Astrocyte of the cerebellum (primary cell): ENCODE measurements around the gene MTFR1L.

Source experiments
- DNase-seq: peaks from one replicate; pipeline ENCODE4 v3.0.0-alpha.2; 2011; ENCODE audit warnings: low read depth
- H3K4me3 ChIP-seq: 2 replicates; pipeline ENCODE4 v1.5.1; 2011; ENCODE audit warnings: mild to moderate bottlenecking, low read depth, low read length, moderate library complexity
- in situ Hi-C: cut with HindIII; loops from 2 replicates; pipeline ENCODE4 v1.10.0; 2017; ENCODE audit warnings: low sequenced_read_pairs
- TF ChIP-seq, protein P1 (sequence below): IDR thresholded peaks from 2 replicates; pipeline ENCODE4 v1.5.1; 2012; ENCODE audit warnings: low read length, low read depth, moderate library complexity, mild to moderate bottlenecking; ENCODE audit errors: missing control alignments

The MTFR1L gene

DNA sequence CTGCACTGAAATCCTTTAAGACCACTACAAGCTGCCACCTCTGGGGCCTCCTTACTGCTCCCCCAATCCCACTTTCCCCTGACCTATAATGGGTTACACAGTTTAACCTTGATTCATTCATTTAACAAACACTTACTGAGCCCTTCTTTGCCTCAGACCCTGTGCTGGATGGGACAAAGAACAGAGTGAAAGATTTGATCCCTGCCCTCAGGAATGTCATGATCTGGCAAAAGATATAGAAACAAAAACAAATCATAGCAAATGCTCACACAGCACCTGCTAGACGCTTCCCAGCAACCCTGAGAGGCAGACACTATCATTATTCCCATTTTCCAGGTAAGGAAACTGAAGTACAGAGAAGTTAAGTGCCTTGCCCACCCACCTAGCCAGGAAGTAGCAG, 46.5 kb downstream of the MTFR1L start:
- in situ Hi-C loops = no loop called here
- TF ChIP-seq, protein P1, sequence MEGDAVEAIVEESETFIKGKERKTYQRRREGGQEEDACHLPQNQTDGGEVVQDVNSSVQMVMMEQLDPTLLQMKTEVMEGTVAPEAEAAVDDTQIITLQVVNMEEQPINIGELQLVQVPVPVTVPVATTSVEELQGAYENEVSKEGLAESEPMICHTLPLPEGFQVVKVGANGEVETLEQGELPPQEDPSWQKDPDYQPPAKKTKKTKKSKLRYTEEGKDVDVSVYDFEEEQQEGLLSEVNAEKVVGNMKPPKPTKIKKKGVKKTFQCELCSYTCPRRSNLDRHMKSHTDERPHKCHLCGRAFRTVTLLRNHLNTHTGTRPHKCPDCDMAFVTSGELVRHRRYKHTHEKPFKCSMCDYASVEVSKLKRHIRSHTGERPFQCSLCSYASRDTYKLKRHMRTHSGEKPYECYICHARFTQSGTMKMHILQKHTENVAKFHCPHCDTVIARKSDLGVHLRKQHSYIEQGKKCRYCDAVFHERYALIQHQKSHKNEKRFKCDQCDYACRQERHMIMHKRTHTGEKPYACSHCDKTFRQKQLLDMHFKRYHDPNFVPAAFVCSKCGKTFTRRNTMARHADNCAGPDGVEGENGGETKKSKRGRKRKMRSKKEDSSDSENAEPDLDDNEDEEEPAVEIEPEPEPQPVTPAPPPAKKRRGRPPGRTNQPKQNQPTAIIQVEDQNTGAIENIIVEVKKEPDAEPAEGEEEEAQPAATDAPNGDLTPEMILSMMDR = no peak
- no peak for DNase-seq
- no peak overlapping the region for H3K4me3 ChIP-seq

DNA sequence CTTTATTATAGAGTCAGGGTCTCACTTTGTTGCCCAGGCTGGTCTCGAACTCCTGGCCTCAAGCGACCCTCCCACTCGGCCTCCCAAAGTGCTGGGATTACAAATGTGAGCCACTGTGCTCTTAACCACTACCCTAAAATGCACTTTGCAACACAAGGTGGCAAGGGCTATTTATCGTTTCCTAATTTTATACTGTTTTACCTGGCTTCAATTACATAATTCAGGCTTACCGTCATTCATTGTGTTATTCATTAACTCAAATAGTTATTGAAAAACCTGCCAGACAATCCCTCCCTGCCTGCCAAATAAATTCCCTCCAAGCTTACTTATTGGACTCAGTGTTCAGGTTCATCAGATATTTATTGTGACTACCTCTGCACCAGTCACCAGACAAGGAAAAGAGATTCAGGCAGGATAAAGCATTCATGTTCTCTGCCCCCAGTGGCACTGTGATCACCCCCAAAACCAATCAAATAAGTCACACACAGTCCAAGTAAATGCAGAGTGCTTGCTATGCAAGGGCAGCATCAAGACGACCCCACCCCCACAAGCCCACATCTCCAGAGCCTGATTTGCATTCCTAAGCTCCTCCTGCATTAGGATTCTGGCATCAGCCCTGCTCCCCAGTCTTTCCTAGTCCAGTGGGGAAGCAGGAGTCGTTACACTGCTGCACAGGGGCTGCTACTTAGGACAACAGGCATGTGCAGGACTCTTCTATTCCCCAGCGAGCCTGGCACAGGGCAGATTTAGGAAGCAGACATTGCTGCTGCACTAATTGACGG, 47.6 kb downstream of the MTFR1L start:
- TF ChIP-seq, protein P1 = no peak
- no peak for DNase-seq
- in situ Hi-C loops = no loop called here
- no peak overlapping the region for H3K4me3 ChIP-seq

DNA sequence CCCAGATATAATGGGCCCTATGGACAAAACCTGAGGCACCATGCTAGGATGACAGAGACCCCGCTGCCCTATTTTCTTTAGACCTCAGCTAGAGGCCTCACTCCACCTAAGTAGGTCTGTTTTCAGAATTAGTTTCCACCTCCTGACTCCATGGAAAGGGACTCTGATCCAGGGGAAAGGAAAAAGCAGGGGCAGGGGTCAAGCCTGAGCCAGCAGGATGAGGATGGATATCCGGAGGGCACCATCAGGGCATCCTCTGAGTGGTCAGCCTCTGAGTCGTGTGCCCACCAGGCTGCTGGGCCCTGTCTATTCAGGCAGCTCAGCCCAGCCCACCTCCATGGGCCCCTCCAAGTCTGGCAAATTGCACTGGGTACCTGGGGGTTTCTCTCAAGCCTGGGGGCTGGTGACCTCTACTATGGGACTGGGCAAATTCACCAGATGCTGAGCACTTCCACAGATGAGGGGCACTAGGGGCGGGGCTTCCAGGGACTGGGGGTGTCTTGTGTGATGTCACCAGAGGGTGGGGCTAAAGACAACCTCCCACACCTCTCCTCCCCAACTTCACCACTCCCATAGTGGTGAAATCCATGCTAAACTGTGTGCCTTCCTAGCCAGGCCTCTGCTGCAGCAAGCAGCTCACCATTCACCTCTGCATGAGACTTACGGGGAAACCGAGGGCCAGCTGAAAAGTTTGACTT, 50.3 kb downstream of the MTFR1L start:
- in situ Hi-C loops = no loop called here
- no peak for DNase-seq
- TF ChIP-seq, protein P1 = no peak
- H3K4me3 ChIP-seq = no peak overlapping the region

DNA sequence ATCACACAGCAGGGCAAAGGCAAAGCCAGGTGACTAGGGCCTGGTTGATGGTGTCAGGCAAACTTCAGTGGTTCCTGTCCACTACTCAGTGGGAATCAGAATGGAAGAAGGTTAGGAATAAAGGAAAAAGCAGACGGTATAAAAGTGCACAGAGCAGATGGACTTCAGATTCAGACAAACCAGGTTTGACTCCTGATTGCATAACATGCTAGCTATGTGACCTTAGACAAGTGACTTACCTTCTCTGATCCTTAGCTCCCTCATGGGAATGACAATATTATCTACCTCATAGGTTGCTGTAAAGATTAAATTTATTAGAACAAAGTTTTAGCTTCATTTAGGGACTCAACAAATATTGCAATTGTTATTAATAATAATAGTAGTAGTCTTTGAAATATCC, 50.9 kb downstream of the MTFR1L start:
- DNase-seq = no peak
- in situ Hi-C loops = no loop called here
- no peak overlapping the region for H3K4me3 ChIP-seq
- TF ChIP-seq, protein P1 = no peak

DNA sequence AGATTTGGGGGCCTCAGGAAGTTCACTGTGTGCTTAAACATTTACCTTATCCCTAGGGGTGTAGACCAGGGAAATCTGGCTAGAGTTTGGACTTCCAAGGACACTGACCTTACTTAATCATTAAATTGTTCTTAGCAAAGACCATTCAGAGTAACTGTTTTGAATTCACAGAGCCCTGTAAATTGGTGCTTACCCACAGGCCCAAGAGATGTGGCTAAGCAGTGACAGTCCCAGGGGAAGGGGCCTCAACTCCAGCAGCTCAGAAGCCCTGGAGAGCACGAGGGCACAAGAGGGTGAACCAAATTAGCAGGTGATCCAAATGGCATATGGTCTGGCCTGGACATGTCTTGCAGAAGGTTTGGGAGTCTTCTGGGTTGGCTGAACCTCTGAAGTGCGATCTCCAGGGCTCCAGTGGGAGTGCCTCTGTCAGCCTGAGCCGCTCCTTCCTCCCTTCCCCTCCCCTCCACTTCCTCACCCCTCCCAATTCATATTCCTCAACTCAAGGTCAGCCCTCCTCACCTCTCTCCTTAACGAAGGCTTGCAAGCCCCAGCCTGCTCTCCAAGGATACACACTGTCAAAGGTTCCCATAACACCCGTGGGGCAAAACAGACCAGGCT, 51.4 kb downstream of the MTFR1L start:
- H3K4me3 ChIP-seq = no peak overlapping the region
- no peak for DNase-seq
- TF ChIP-seq, protein P1 = no peak
- in situ Hi-C loops = no loop called here

DNA sequence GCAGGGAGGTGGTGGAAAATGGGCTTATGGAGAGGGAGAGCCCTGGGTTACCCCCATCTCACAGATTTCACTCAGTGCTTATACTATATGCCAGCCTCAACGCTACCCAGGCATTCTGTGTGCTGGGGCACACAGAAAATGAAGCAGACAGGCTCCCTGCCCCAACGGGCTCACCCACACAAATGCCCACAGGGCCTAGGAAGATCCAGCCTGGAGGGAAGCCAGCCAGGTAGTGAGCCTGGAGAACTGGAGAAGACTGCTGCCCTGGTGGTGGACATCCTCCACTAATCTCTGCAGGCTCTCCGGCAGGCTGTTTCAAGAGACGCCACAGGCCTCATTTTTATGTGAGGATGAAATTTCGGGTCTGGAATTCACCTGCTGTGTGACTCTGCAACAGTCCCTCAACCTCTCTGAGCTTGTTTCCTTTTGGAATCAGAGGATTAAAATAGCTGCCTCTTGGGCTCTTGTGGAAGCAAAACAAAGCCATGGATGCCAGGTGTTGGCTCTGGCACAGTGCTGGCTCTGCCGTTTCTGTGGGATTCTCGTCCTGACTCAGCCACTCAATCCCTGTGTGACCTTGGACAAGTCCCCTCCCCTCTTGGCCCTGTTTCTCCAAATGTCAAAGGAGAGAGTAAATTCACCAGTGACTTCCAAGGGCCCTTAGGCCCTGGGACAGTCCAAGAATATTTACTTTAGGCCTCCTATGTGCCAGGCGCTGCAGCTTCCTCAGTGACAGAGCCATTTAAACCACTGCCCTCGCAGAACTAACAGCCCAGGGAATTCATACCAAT, 52.1 kb downstream of the MTFR1L start:
- no peak overlapping the region for H3K4me3 ChIP-seq
- in situ Hi-C loops = no loop called here
- TF ChIP-seq, protein P1 = no peak
- DNase-seq = no peak
